Measurements from ENCODE around the gene TLL2.

Gene TLL2

GRCh38 chr10:96360331-96360730, 153.4 kb downstream of the TLL2 start:
- DNase-seq (ENCODE audit: low spot score): no peak

GRCh38 chr10:96359616-96360015, 154.1 kb downstream of the TLL2 start:
- no peak for DNase-seq (ENCODE audit: low spot score)

GRCh38 chr10:96358851-96359540, 154.7 kb downstream of the TLL2 start, which contains the start of gene OPALIN:
Gene OPALIN, minus strand, starts transcription at chr10:96359002. Its CDS starts 106 bp downstream, at chr10:96358896.
- no peak for DNase-seq (ENCODE audit: low spot score)

- DNase-seq (ENCODE audit: low spot score): no peak
These were observed 156.6 kb downstream of the TLL2 start for GRCh38 chr10:96357038-96357620.

GRCh38 chr10:96352582-96352981, 161.1 kb downstream of the TLL2 start:
- no peak for DNase-seq (ENCODE audit: low spot score)

- DNase-seq (ENCODE audit: low spot score): no peak
These were observed 161.7 kb downstream of the TLL2 start for GRCh38 chr10:96352027-96352426.

- no peak for DNase-seq (ENCODE audit: low spot score)
These were observed 167.4 kb downstream of the TLL2 start for GRCh38 chr10:96346295-96346694.

- no peak for DNase-seq (ENCODE audit: low spot score)
These were observed 168.5 kb downstream of the TLL2 start for GRCh38 chr10:96345222-96345621.

GRCh38 chr10:96344178-96344577, 169.5 kb downstream of the TLL2 start:
- no peak for DNase-seq (ENCODE audit: low spot score)

GRCh38 chr10:96342402-96342801, 171.3 kb downstream of the TLL2 start:
- no peak for DNase-seq (ENCODE audit: low spot score)

GRCh38 chr10:96341219-96342182, 172.2 kb downstream of the TLL2 start:
- DNase-seq (ENCODE audit: low spot score): no peak

GRCh38 chr10:96339956-96340904, 173.5 kb downstream of the TLL2 start:
- peak; percentile 24 for DNase-seq (ENCODE audit: low spot score)

- no peak for DNase-seq (ENCODE audit: low spot score)
These were observed 174.3 kb downstream of the TLL2 start for GRCh38 chr10:96339383-96339782.

- DNase-seq (ENCODE audit: low spot score): no peak
These were observed 175.3 kb downstream of the TLL2 start for GRCh38 chr10:96338279-96338925.

- no peak for DNase-seq (ENCODE audit: low spot score)
These were observed 176.6 kb downstream of the TLL2 start for GRCh38 chr10:96337106-96337505.

- peak; percentile 12 for DNase-seq (ENCODE audit: low spot score)
These were observed 178.9 kb downstream of the TLL2 start for GRCh38 chr10:96334616-96335526.

GRCh38 chr10:96333101-96333500, 180.6 kb downstream of the TLL2 start:
- DNase-seq (ENCODE audit: low spot score): no peak

- DNase-seq (ENCODE audit: low spot score): no peak
These were observed 186.3 kb downstream of the TLL2 start for GRCh38 chr10:96327462-96327861.

- no peak for DNase-seq (ENCODE audit: low spot score)
These were observed 187.9 kb downstream of the TLL2 start for GRCh38 chr10:96325719-96326373.
